Putamen (tissue), 1 donor: ENCODE measurements around the gene ARMCX6.
A peak's percentile ranks its signal among the peaks of the same experiment; 100 is the strongest.
"Not testable (repeated sequence)": the region's sequence is repeated elsewhere in the genome, so short reads cannot be mapped to it uniquely, and the experiment has no call there.

Source experiments
- DNase-seq: peaks from one replicate; pipeline ENCODE4 v3.0.0-alpha.2; 2016; ENCODE audit warnings: low spot score

Gene ARMCX6

DNA sequence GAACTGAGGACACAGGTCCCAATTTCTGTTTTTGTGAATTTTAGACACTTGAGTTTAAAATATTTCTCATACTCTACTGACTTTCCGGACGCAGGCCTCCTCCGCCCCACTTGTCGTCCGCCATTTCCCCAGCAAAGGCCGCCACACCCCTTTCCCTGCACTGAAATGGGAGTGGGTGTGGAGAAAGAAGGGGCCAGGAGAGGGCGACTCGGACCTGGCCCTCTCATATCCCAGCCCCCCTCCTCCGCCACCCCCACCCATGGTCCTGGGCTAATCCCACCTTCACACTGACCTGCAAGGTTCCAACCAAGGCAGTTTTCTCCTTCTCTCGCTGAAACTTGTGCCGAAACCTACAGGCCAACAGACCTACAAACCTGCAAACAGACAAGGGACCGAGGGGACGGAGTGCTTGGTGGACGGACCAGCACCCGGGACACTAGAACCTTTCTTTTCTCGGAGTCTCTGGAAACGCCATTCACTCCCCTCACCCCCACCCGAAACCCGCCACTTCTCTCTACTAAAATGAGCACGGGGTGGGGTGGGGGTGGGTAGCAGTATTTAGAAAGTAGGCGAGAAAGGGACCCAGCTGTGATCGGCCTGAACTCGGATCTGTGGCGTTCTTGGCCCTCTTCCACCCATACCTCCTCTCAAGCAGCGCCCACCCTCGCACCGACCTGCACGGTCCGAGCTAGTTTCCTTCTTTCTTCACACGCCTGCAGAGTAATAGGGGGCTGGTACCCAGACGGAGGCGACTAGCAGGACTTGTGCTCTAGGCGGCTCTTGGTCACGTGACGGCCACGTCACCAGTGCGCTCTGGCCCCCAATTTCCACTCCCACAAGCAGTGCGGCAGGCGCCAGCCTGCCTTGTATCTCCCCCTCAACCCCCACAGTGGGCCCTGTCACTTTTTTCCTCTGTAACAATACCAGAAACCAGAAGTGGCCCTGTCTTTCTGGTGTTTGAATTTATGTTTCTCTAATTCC, at the start of gene ARMCX6:
TSS of gene ARMCX6 (minus strand) at position 790 of the 981 bp plus-strand sequence. CDS start 1,380 bp downstream, outside the sequence.
- peak; percentile 76 for DNase-seq

DNA sequence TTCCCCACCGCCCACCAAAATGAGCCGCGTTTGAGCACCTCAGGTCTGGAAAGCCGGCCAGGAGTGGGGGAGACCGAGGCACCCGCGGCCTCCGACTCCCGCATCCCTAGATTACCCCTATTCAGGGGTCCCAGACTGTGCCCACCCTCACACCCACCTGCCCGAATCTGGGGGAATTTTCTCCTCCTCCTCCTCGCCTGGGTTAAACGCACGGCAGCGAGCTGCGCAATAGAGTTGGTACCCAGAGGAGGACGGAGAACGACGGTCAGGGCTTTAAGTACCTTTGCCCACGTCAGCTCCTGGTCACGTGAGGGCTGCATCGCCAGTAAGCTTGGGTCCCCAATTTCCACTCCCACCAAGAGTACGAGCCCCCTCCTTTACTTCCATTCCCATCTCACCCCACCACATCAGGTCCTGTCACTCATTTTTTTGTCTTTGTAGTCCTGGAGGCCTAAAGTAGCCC, 41.8 kb upstream of the ARMCX6 start, which contains the start of gene ARMCX2:
TSS of gene ARMCX2 (minus strand) at position 250 of the 463 bp plus-strand sequence. CDS start 2,262 bp downstream, outside the sequence.
- peak; percentile 59 for DNase-seq

DNA sequence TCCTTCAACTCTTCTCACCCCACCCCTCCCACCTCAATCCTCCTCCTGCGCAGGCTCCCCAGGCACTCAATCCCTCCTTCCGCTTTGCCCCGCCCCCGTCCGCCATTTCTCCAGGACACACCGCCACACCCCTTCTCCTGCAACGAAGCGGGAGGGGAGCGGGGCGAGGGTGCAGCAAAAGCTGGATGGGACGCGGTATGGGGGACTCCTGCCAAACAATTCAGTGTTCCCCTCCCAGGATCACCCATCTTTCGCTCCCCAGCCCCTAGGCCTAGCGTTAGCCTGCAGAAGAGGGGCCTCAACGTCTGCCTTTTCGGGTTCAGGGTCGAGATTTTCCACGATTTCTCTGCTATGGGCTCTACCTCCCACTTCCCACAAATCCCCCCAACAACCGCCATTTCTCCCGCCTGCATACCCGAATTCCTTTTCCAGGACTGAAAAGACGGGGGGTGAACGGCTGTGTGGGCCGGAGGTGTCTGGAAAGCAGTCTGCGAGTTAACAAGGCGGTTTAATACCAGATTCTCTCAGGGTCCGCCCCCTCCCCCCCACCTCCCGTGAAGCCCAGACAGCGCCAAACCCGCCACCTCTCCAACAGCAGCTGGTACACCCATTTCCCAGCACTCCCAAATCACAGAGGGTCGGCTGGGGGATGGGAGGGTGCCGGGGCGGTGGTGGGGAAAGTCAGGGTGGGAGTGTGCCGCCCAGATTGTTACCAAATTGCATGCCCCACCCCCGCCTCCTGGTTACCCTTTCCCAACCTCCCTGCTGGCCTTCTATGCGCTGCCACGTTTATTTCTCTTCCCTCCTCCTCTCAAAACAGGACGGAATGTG, 41.1 kb upstream of the ARMCX6 start:
- peak; percentile 70 for DNase-seq

DNA sequence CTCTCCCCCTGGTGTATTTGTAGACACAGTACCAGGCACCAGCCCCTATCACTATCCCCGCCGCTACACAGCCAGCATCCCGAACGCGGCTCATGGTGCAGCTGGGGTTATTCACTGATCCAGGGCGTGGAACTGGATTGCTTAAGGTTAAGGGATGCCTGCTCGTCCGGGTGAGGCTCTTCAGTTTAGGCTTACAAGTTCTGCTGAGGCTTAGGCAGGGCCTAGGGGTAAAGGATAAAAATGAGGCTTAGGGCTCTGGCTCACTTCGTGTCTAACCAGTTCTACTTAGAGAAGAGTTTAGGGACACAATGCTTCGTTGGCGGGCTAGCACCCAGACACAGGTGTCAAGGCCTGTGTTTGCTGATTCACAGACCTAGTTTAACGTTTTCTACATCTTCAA, 39.7 kb upstream of the ARMCX6 start:
- no peak for DNase-seq

DNA sequence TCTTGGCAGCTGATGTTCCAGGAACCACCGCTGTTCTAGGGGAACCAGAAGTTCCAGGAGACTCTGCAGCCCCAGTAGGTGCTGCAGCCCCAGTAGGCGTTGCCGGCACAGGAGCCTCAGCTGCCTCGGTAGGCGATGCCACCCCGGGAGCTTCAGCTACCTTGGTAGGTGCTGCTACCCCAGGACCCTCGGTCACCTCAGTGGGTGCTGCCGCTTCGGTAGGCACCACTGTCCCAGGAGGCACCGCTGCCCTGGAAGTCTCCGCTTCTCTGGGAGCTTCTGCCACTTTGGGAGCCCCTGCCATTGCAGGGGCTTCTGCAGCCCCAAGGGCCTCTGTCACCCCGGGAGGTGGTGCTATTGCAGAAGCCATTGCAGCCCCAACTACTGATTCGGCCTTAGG, 39.0 kb upstream of the ARMCX6 start:
- no peak for DNase-seq

DNA sequence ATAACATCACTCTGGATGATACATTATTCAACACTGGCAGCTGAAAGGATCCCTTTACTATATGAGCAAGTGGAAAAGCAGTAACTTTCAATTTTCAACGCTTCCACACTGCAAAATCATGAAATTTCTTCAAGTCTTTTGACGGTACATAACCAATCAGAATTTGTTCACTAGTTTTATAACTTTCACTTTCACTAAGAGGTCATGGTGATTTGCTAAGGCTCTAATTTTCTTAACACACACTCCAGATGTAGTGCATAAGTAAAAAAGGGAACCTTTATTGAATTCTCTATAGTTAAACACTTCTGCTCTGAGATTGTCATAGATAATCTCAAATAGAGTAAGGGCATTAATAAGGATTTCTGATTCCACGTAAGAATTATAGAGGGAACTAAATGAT, 37.7 kb upstream of the ARMCX6 start:
- DNase-seq: no peak

DNA sequence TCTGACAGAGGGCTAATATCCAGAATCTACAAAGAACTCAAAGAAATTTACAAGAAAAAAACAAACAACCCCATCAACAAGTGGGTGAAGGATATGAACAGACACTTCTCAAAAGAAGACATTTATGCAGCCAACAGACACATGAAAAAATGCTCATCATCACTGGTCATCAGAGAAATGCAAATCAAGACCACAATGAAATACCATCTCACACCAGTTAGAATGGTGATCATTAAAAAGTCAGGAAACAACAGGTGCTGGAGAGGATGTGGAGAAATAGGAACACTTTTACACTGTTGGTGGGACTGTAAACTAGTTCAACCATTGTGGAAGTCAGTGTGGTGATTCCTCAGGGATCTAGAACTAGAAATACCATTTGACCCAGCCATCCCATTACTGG, 29.9 kb upstream of the ARMCX6 start:
- DNase-seq: not testable (repeated sequence)

DNA sequence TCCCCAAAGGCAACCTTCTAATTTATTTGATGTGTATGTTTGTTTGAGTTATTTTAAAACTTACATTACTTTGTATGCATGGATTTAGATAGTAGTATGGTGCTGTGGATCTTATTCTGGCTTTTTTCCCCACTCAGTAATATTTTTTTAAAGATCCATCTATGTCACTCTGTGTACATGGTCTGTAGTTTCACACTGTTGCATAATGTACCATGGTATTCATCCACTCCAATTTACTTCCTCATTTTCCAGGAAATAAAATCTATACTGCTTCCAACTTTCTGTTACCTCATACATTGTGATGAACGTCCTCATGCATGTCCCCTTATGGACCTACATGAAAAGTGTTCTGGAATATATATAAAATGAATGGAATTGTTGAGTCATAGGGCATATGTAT, 24.3 kb upstream of the ARMCX6 start:
- no peak for DNase-seq

DNA sequence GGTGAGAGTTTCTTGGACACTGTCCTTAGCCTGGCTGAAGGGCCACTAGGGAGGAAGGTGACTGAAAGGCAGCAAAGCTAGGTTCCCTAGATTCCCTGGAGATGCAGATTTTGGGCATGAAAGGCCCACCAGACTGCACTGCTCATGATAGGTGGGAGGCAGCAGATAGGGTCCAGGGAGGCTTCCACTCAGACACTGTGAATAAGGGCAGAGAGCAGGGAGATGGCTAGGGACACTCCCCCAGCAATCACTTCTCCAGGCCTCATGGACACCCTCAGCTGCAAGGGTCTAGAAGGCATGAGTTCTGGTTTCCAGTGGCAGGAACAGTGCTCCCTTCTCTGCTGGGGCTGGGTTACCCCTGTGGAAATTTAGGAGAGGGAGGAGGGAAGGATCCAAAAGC, 21.8 kb upstream of the ARMCX6 start:
- DNase-seq: no peak

DNA sequence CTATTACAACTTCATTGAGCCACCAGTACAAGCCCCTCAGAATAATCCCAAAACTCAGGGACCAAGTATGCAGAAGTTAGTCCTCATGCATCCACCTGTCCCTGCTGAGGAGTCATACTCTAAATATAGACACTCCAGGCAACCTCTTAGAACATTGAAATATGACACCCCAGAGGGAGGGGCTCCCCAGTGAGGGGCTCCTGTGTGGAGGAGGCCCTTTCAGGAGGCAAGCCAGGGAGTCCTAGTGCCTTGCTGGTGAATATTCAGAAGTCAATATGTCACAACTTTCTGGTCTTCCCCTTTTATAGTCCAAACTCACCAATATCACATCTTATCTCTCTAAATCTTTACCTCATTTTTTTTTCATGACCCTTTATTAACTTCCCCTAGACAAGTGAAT, 1.6 kb upstream of the ARMCX6 start:
- no peak for DNase-seq

DNA sequence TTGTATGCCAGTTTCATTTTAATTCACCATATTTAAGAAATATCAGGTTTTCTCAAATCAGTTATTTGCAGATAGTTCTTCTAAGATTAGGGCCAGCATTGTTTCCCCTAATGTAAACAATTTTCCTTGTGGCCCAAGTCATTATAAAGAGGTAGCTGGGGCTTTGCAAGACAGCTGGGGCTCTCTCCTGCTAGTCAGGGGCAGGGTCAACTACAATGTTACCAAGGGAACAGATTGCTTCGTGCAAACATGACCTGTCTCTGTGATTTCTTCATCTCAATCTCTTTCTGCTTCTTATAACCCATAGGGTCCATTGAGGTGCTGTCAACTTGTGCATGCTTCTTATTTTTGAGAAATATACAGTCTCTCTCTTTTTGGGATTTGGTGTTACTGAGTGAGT, 12.1 kb downstream of the ARMCX6 start:
- no peak for DNase-seq

DNA sequence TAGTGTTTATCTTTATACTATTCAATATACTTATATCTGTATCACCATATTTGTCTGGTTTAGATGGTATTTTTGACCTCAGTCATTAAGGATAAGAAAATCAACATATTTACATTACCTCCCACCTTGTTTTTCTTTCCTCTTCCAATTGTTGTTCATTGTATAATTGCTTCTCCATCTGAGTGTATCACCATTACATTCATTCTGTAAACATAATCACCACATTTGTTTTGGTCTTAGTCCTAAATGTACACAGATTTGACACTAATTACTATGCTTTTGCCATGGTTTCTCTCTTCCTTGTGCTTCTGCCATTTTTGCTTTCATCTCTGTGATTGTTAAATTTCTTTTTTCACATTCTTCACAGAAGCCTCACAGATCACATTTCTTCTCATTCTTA, 12.7 kb downstream of the ARMCX6 start:
- DNase-seq: no peak

DNA sequence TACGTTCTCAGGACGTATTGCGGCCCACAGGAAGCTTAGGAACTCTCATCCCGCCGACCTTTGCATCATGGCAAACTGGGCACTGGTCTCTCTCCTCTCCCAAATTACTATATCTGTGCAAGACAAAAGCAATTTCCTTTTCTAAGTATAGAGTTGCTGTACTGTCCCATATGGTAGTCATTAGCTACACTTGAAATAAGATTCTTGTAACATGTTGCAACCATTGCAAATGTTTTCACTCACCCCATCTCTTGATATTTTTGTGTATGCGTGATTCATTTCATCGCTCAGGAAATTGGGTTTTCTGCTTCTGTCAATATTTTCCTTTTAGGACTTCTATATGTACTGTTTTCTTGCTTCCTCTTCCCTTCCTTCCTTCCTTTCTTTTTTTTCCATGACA, 15.7 kb downstream of the ARMCX6 start:
- DNase-seq: no peak

DNA sequence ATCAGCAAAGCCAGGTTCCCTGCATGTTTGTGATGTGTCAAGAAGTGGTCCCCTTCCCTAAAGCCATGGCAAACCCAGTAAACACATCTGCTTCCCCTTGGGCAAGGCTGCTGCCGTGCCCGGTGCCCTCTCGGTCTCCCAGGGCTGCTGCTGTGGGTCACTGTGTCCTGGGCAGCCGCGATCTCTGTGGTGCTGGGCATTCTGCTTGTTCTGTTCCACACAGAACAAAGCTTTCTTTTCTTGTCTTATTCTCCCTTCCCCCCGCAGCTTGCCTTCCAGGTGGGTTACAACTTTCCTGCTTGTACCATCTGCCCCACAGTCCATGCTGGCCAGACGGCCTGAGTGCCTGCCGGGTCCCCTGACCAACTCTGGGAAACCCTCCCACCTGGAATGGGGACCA, 18.2 kb downstream of the ARMCX6 start:
- DNase-seq: not testable (repeated sequence)

DNA sequence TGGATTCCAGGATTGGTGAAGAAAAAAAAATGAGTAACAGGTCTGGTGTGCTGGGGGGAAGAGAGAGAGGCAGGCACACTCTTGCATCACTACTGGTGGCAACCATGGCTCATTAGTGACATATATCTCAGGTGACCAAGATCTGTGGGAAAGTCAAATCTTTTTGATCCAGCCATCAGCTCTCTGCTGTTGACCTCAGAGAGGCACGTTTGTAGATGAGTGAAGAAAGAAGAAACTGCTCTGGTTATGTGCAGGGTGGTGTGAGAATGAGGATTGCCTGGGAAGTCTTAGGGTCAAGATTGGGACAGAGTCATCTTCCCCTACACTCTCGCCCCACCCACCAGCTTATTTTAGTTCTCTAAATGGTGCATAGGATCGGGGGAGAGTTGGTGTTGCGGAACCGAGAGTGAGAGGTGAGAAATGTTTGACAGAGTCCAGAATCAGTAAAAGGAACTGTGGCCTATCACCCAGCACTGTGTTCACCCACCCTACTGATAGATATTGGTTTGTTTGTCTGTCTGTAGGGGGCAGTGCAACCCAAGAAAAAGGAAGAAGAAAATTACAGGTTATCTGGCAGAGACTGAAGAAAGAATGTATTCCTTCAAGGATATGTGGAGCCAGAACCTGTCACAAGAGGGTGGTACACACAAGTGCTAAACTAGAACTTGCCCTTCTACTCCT, 21.9 kb downstream of the ARMCX6 start:
- peak; percentile 58 for DNase-seq
